ENCODE results near the gene COG4. TPM values are rescaled to one million over a fixed set of nuclear protein-coding genes. Genes with fewer than 3 reads are reported as not detected.

COG4 gene
- total RNA-seq, 1 experiment from 2014 or later: 89.4 TPM

- peak; percentile 26 for DNase-seq (ENCODE audit: low spot score)
Observed at GRCh38 chr16:70480127-70481105, 42.9 kb downstream of the COG4 start.

- no peak for DNase-seq (ENCODE audit: low spot score)
Observed at GRCh38 chr16:70478912-70479341, 44.4 kb downstream of the COG4 start.

- no peak for DNase-seq (ENCODE audit: low spot score)
Observed at GRCh38 chr16:70478169-70478568, 45.2 kb downstream of the COG4 start.

GRCh38 chr16:70476272-70477020 lies 46.9 kb downstream of the COG4 start:
- DNase-seq (ENCODE audit: low spot score): peak; percentile 86

- no peak for DNase-seq (ENCODE audit: low spot score)
Observed at GRCh38 chr16:70475054-70475871, 48.1 kb downstream of the COG4 start.

GRCh38 chr16:70474320-70475053 lies 48.9 kb downstream of the COG4 start:
- no peak for DNase-seq (ENCODE audit: low spot score)

GRCh38 chr16:70473446-70474319 lies 49.7 kb downstream of the COG4 start:
- DNase-seq (ENCODE audit: low spot score): no peak

- DNase-seq (ENCODE audit: low spot score): no peak
Observed at GRCh38 chr16:70472786-70473433, 50.4 kb downstream of the COG4 start.

GRCh38 chr16:70470927-70471341 lies 52.4 kb downstream of the COG4 start:
- no peak for DNase-seq (ENCODE audit: low spot score)

- no peak for DNase-seq (ENCODE audit: low spot score)
Observed at GRCh38 chr16:70470141-70470926, 53.0 kb downstream of the COG4 start.

GRCh38 chr16:70468776-70469525 lies 54.4 kb downstream of the COG4 start:
- DNase-seq (ENCODE audit: low spot score): no peak

GRCh38 chr16:70467608-70468007 lies 55.7 kb downstream of the COG4 start:
- DNase-seq (ENCODE audit: low spot score): no peak

GRCh38 chr16:70467113-70467512 lies 56.2 kb downstream of the COG4 start:
- DNase-seq (ENCODE audit: low spot score): no peak

GRCh38 chr16:70466805-70467076 lies 56.6 kb downstream of the COG4 start:
- DNase-seq (ENCODE audit: low spot score): no peak

GRCh38 chr16:70465999-70466804 lies 57.2 kb downstream of the COG4 start:
- DNase-seq (ENCODE audit: low spot score): no peak

- DNase-seq (ENCODE audit: low spot score): no peak
Observed at GRCh38 chr16:70463235-70463634, 60.1 kb downstream of the COG4 start.

- peak; percentile 47 for DNase-seq (ENCODE audit: low spot score)
Observed at GRCh38 chr16:70460737-70461261, 62.6 kb downstream of the COG4 start.

All from A172 (cell line).